Raji (cell line): ENCODE data around the gene POPDC2.

Experiments
- POLR2A ChIP-seq: IDR thresholded peaks from 2 replicates; pipeline ENCODE4 v1.6.1; 2011; ENCODE audit warnings: low read depth, low read length, control low read depth; ENCODE audit not compliant: insufficient read depth

POPDC2 gene

GRCh38 chr3:119676771-119677640, 16.6 kb upstream of the POPDC2 start, which contains the start of gene COX17:
COX17 (minus strand) TSS chr3:119677406; CDS start chr3:119677310, 96 bp downstream.
- peak; percentile 68 for TF ChIP-seq POLR2A

- TF ChIP-seq POLR2A = no peak
Measured at GRCh38 chr3:119676020-119676419, 15.6 kb upstream of the POPDC2 start.

GRCh38 chr3:119675188-119675874, 14.9 kb upstream of the POPDC2 start:
- no peak for TF ChIP-seq POLR2A

- TF ChIP-seq POLR2A = no peak
Measured at GRCh38 chr3:119673875-119674274, 13.5 kb upstream of the POPDC2 start.

- no peak for TF ChIP-seq POLR2A
Measured at GRCh38 chr3:119672776-119673175, 12.4 kb upstream of the POPDC2 start.

GRCh38 chr3:119669906-119670570, 9.6 kb upstream of the POPDC2 start:
- TF ChIP-seq POLR2A = no peak

GRCh38 chr3:119665954-119666559, 5.7 kb upstream of the POPDC2 start:
- no peak for TF ChIP-seq POLR2A

GRCh38 chr3:119664850-119665379, 4.5 kb upstream of the POPDC2 start:
- TF ChIP-seq POLR2A = no peak

- TF ChIP-seq POLR2A = no peak
Measured at GRCh38 chr3:119664370-119664769, 4.0 kb upstream of the POPDC2 start.

GRCh38 chr3:119663885-119664284, 3.5 kb upstream of the POPDC2 start:
- no peak for TF ChIP-seq POLR2A

GRCh38 chr3:119662604-119663373, 2.4 kb upstream of the POPDC2 start:
- TF ChIP-seq POLR2A = no peak

GRCh38 chr3:119659606-119660291, 640 bp downstream of the POPDC2 start:
- TF ChIP-seq POLR2A = no peak

GRCh38 chr3:119658994-119659393, 1.4 kb downstream of the POPDC2 start:
- no peak for TF ChIP-seq POLR2A
